Body of pancreas (tissue), 4 donors: ENCODE measurements around the gene EPHB2. TPM values are rescaled to one million over a fixed set of nuclear protein-coding genes. Genes with fewer than 3 reads are reported as not detected.

Experiments
- ATAC-seq: fragments of 150-250 bp; one replicate; pipeline ENCODE4 v1.9.1; 2016
- DNase-seq, 4 donors: peaks; one replicate each; pipeline ENCODE4 v3.0.0-alpha.2; 2019
- H3K27ac ChIP-seq, 4 donors: fragments of 200-600 bp; sonication (generic); 1 replicate in 3 of 4; 2 replicates in 1 of 4; pipeline versions ENCODE4 v1.5.1 to v1.6.1; 2016 to 2019; ENCODE audit warnings: mild to moderate bottlenecking in 1 of 4, mixed read lengths in 1 of 4, moderate library complexity in 1 of 4
- H3K27me3 ChIP-seq, 2 donors: fragments of 200-600 bp; sonication (generic); one replicate each; pipeline ENCODE4 v1.6.0; 2016; ENCODE audit warnings: mild to moderate bottlenecking in 1 of 2
- H3K36me3 ChIP-seq, 2 donors: fragments of 200-600 bp; sonication (generic); replicated peaks in 1 of 2; 2 replicates each; pipeline ENCODE4 v1.5.1; 2016; ENCODE audit warnings: low read depth in 2 of 2; ENCODE audit not compliant: insufficient read depth in 1 of 2
- H3K4me1 ChIP-seq: fragments of 200-600 bp; sonication (generic); one replicate; pipeline ENCODE4 v1.6.0; 2016
- H3K4me3 ChIP-seq, 2 donors: fragments of 200-600 bp; sonication (generic); 1 replicate in 1 of 2; 2 replicates in 1 of 2; pipeline ENCODE4 v1.5.1; 2016 to 2019
- H3K9me3 ChIP-seq, 3 donors: fragments of 200-600 bp; sonication (generic); 1 replicate in 2 of 3; 2 replicates in 1 of 3; pipeline ENCODE4 v1.5.1; 2016
- POLR2A ChIP-seq, 3 donors: fragments of 450-650 bp; IDR thresholded peaks; one replicate each; pipeline ENCODE4 v1.6.1; 2016; ENCODE audit warnings: antibody characterized with exemption in 3 of 3, mild to moderate bottlenecking in 2 of 3
- whole genome bisulfite sequencing, 2 donors: methylation state at CpG; one replicate each; pipeline ENCODE4 v1.1.5; 2017; 5-methylcytosine and 5-hydroxymethylcytosine counted together
- intact Hi-C: fragments of 100-400 bp; cut with DNase I; formaldehyde crosslinking; loops from one replicate; pipeline ENCODE4 v1.15.1; 2023
- total RNA-seq, 2 donors: library from RNA; depleted of rRNA; stranded (reverse); fragments of >200 nt; gene quantifications; one replicate each; pipeline ENCODE4 v1.1.0, GENCODE V29; 2016
- TF ChIP-seq, protein P1 (sequence below), 7 experiments: fragments of 450-650 bp in 4 of 7; fragments of 200-600 bp in 3 of 7; sonication (generic) in 3 of 7; IDR thresholded peaks; one replicate each; pipeline ENCODE4 v1.5.1; 2016 to 2019; ENCODE audit warnings: antibody characterized with exemption in 7 of 7

The EPHB2 gene
- total RNA-seq, 2 donors from 2014 or later = 2.9 to 7.9 TPM

- H3K27me3 ChIP-seq = no peaks in the 10 kb centered on the region
- ATAC-seq = no peak
- H3K4me3 ChIP-seq = no peak overlapping the region
- intact Hi-C loops = no loop called here
- no peaks in the 10 kb centered on the region for H3K36me3 ChIP-seq
- DNase-seq = no peak
- H3K4me1 ChIP-seq = no peaks in the 10 kb centered on the region
- 62 to 75% methylated on average over 13 to 15 of the region's 15 CpGs for WGBS, 2 donors
- TF ChIP-seq, protein P1, sequence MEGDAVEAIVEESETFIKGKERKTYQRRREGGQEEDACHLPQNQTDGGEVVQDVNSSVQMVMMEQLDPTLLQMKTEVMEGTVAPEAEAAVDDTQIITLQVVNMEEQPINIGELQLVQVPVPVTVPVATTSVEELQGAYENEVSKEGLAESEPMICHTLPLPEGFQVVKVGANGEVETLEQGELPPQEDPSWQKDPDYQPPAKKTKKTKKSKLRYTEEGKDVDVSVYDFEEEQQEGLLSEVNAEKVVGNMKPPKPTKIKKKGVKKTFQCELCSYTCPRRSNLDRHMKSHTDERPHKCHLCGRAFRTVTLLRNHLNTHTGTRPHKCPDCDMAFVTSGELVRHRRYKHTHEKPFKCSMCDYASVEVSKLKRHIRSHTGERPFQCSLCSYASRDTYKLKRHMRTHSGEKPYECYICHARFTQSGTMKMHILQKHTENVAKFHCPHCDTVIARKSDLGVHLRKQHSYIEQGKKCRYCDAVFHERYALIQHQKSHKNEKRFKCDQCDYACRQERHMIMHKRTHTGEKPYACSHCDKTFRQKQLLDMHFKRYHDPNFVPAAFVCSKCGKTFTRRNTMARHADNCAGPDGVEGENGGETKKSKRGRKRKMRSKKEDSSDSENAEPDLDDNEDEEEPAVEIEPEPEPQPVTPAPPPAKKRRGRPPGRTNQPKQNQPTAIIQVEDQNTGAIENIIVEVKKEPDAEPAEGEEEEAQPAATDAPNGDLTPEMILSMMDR (IDR thresholded peaks at IDR 0.05) = no peak
- TF ChIP-seq POLR2A (IDR thresholded peaks at IDR 0.05) = no peak
- no peaks in the 10 kb centered on the region for H3K9me3 ChIP-seq
- H3K27ac ChIP-seq = no peak overlapping the region
These were observed 28.9 kb upstream of the EPHB2 start for GRCh38 chr1:22681556-22682276.

DNA sequence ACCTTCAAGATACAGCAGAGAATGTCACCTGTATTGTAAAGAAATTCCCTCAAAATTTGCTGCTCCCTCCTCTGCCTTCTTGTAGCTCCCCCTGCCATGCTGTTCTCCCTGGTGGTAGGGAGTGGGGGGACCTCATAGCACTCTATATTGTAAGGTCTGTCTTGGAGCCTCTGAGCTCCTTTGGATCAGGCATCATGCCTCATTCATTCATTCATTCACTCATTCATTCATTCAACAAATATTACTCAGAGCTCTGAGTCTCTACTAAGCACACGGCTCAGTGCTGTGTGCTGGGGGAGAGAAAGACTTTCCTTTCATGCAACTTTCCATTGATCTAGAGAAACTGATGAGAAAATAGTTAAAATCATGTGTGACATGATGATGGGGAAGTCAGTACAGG lies 27.1 kb upstream of the EPHB2 start:
- intact Hi-C loops = no loop called here
- Histone ChIP-seq H3K27ac (no peak overlapping the region), H3K9me3 (no peaks in the 10 kb centered on the region), H3K36me3 (no peaks in the 10 kb centered on the region), H3K27me3 (no peaks in the 10 kb centered on the region), H3K4me3 (no peak overlapping the region), H3K4me1 (no peaks in the 10 kb centered on the region)
- DNase-seq (no peak), ATAC-seq (no peak)
- TF ChIP-seq, protein P1 (IDR thresholded peaks at IDR 0.05) = no peak
- no peak for TF ChIP-seq POLR2A (IDR thresholded peaks at IDR 0.05)
- WGBS, 2 donors = 87 to 91% methylated on average over 1 of the region's 1 CpG

- no peak for ATAC-seq
These were observed 25.0 kb upstream of the EPHB2 start for GRCh38 chr1:22685591-22686059.

DNA sequence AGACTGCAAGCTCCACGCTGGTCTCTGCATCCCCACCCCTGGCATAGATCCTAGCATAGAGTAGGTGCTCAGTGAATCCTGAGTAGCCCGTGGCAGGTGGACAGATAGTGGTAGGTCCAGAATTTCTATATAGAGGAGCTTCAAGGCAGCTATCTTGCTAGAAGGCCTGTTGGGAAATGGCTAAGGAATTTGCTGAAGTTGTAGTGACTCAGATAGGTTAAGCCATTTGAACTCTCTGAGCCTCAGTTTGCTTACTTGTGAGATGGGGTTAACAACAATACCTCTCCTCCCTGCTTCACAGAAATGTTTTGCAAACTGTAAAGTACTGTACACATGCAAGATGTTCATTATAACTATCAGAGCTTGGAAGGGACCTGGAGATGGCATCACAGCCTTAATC lies 23.4 kb upstream of the EPHB2 start:
- Histone ChIP-seq H3K36me3 (no peaks in the 10 kb centered on the region), H3K4me3 (no peak overlapping the region), H3K9me3 (no peaks in the 10 kb centered on the region), H3K27me3 (no peaks in the 10 kb centered on the region), H3K4me1 (no peaks in the 10 kb centered on the region), H3K27ac (no peak overlapping the region)
- WGBS, 2 donors = 81 to 83% methylated on average over 2 of the region's 2 CpGs
- DNase-seq (no peak), ATAC-seq (no peak)
- intact Hi-C loops = no loop called here
- TF ChIP-seq POLR2A (IDR thresholded peaks at IDR 0.05) = no peak

More at GRCh38 chr1:22685591-22686059, 25.0 kb upstream of the EPHB2 start:
- Histone ChIP-seq H3K27ac (no peak overlapping the region), H3K4me3 (no peak overlapping the region), H3K4me1 (no peaks in the 10 kb centered on the region), H3K9me3 (no peaks in the 10 kb centered on the region), H3K27me3 (no peaks in the 10 kb centered on the region), H3K36me3 (no peaks in the 10 kb centered on the region)
- TF ChIP-seq, protein P1 (IDR thresholded peaks at IDR 0.05) = no peak
- no peak for TF ChIP-seq POLR2A (IDR thresholded peaks at IDR 0.05)
- DNase-seq = no peak
- WGBS, 2 donors = 61 to 64% methylated on average over 10 of the region's 10 CpGs
- intact Hi-C loops = no loop called here

DNA sequence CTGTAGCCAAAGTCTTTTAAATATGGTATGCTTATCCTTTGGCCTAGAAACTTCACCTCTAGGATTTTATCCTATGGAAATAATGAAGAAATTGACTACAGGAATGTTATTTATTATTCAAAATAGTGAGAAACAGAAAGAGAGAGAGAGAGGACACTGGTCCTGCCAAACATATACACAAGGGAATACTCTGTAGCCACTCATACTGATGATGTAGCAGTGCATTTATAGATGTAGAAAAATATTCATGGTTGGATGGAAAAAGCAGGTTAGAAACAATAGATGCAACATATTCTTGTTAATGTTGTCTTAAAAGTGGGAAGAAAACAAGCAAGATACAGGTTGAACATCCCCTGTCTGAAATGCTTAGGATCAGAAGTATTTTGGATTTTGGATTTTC lies 22.2 kb upstream of the EPHB2 start:
- ATAC-seq (no peak), DNase-seq (no peak)
- TF ChIP-seq, protein P1 (IDR thresholded peaks at IDR 0.05) = no peak
- no peak for TF ChIP-seq POLR2A (IDR thresholded peaks at IDR 0.05)
- H3K27ac ChIP-seq = no peak overlapping the region
- H3K27me3 ChIP-seq = no peaks in the 10 kb centered on the region
- no peaks in the 10 kb centered on the region for H3K36me3 ChIP-seq
- H3K4me3 ChIP-seq = no peak overlapping the region
- no peaks in the 10 kb centered on the region for H3K9me3 ChIP-seq
- no peaks in the 10 kb centered on the region for H3K4me1 ChIP-seq
- intact Hi-C loops = no loop called here
